CD4-positive, alpha-beta memory T cell (primary cell): ENCODE measurements around the gene CFAP91. TPM values are rescaled to one million over a fixed set of nuclear protein-coding genes. Genes with fewer than 3 reads are reported as not detected.

Experiments used
- CTCF ChIA-PET: fragments of 350-600 bp; sonication (Branson Sonifier 250); formaldehyde crosslinking; loops from one replicate; lab custom pipeline; 2021; ENCODE audit warnings: inconsistent platforms; ENCODE audit not compliant: partially characterized antibody; lab: Charles Lee
- POLR2A ChIA-PET: fragments of 350-600 bp; sonication (Branson Sonifier 250); formaldehyde crosslinking; loops from one replicate; lab custom pipeline; 2021; ENCODE audit not compliant: partially characterized antibody; lab: Charles Lee
- DNase-seq, 5 donors: peaks; one replicate each; pipeline versions ENCODE4 v3.0.0 to v3.0.0-alpha.2; 2020 to 2022; ENCODE audit warnings: mixed read lengths in 1 of 5
- H3K27ac ChIP-seq: one replicate; pipeline ENCODE4 v1.7.0; 2013; ENCODE audit warnings: low read depth, low read length
- H3K27me3 ChIP-seq: 2 replicates; pipeline ENCODE4 v1.7.0; 2013; ENCODE audit warnings: mild to moderate bottlenecking, low read length, moderate library complexity; ENCODE audit not compliant: insufficient read depth
- H3K36me3 ChIP-seq: 2 replicates; pipeline ENCODE4 v1.7.0; 2013; ENCODE audit warnings: mild to moderate bottlenecking, low read length, moderate library complexity; ENCODE audit not compliant: insufficient read depth
- H3K4me1 ChIP-seq: 2 replicates; pipeline ENCODE4 v1.7.0; 2013; ENCODE audit warnings: mild to moderate bottlenecking, low read length, moderate library complexity; ENCODE audit not compliant: insufficient read depth
- H3K4me3 ChIP-seq, 2 donors: one replicate each; pipeline ENCODE4 v1.7.0; 2013; ENCODE audit warnings: low read length in 2 of 2, mild to moderate bottlenecking in 1 of 2
- H3K9me3 ChIP-seq, 2 donors: one replicate each; pipeline ENCODE4 v1.7.0; 2013; ENCODE audit warnings: low read length in 2 of 2, control low read depth in 1 of 2; ENCODE audit not compliant: control insufficient read depth in 1 of 2
- H3K27ac Mint-ChIP-seq, 7 donors: one replicate each; pipeline ENCODE4 v1.8.0; 2020 to 2021; ENCODE audit warnings: mixed read lengths in 7 of 7, mild to moderate bottlenecking in 6 of 7, inconsistent platforms in 3 of 7, moderate library complexity in 3 of 7
- H3K27me3 Mint-ChIP-seq, 2 donors: one replicate each; pipeline ENCODE4 v1.8.0; 2020 to 2021; ENCODE audit warnings: mixed read lengths in 2 of 2
- H3K36me3 Mint-ChIP-seq, 2 donors: one replicate each; pipeline ENCODE4 v1.8.0; 2020 to 2021; ENCODE audit warnings: mixed read lengths in 2 of 2, inconsistent platforms in 1 of 2, mild to moderate bottlenecking in 1 of 2
- H3K4me1 Mint-ChIP-seq, 4 donors: one replicate each; pipeline ENCODE4 v1.8.0; 2020 to 2021; ENCODE audit warnings: mixed read lengths in 4 of 4, mild to moderate bottlenecking in 1 of 4
- H3K4me3 Mint-ChIP-seq, 8 donors: one replicate each; pipeline ENCODE4 v1.8.0; 2020 to 2021; ENCODE audit warnings: mixed read lengths in 8 of 8, mild to moderate bottlenecking in 7 of 8, moderate library complexity in 6 of 8, inconsistent platforms in 3 of 8
- H3K9me3 Mint-ChIP-seq, 8 donors: one replicate each; pipeline ENCODE4 v1.8.0; 2020 to 2021; ENCODE audit warnings: mixed read lengths in 8 of 8, mild to moderate bottlenecking in 5 of 8, inconsistent platforms in 3 of 8, moderate library complexity in 1 of 8
- intact Hi-C: fragments of 100-400 bp; cut with micrococcal nuclease; formaldehyde crosslinking; loops from one replicate; pipeline ENCODE4 v1.15.1; 2023
- polyA plus RNA-seq, 2 donors: library from polyadenylated mRNA; unstranded; fragments of 300-500 nt; fragmentation: Illumina TruSeq; gene quantifications; one replicate each; pipeline ENCODE4 v1.2.3, GENCODE V29; 2021
- total RNA-seq, 2 experiments: library from RNA; stranded (reverse); gene quantifications; one replicate each; pipeline ENCODE4 v1.2.3, GENCODE V29; 2021

The CFAP91 gene
- total and polyA plus RNA-seq, 4 experiments from 2014 or later = 0.48 to 0.58 TPM; not detected in 2

DNA sequence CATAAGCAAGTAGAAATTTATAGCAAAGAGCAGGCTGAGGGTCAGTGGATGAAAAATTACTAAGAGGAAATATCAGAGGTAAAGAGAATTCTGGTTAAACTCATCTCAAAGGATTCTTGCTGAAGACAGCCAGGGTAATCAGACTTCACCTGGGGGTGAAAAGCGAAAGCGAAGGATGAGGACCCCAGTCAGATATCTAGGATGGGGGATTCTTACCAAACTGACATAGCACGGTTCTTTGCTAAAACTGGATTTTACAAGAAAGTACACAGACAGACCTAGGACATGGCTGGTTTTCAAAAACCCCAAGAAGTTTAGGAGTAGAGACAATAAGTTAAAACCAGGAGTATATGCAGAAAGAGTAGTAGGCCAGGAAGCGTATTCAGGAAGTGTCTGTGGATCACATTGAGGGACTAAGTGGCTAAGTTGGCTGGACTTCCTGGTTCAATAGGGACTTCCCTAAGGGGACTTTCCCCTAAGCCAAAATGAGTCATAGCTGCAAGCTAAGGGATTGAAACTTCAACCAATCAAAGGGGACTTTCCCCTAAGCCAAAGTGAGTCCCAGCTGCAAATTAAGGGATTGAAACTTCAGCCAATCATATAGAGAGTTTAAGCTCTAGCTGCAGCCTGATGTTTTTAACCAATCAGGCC, 2.4 kb upstream of the CFAP91 start:
- POLR2A ChIA-PET = no interaction called here
- peak; percentile 16 to 75 (median 41) for DNase-seq
- Mint-ChIP-seq H3K27ac (peak overlapping the region; percentile 73 to 94 (median 84)), H3K4me1 (peaks cover 15 to 46% (median 25%) of the 10 kb centered on the region in 4 donors), H3K4me3 (peak overlapping the region in 7 of 8 donors; percentile 17 to 67 (median 39)), H3K36me3 (no peaks in the 10 kb centered on the region), H3K9me3 (no peaks in the 10 kb centered on the region), H3K27me3 (no peaks in the 10 kb centered on the region)
- Histone ChIP-seq H3K4me3 (no peak overlapping the region), H3K36me3 (no peaks in the 10 kb centered on the region), H3K9me3 (no peaks in the 10 kb centered on the region), H3K27ac (peak overlapping the region; percentile 12), H3K4me1 (peaks cover 25% of the 10 kb centered on the region), H3K27me3 (no peaks in the 10 kb centered on the region)
- intact Hi-C loops = no loop called here
- CTCF ChIA-PET = interaction anchor here (1.8 kb wide), 1 partner anchor 20 kb away, joined by 4 read pairs; no protein-coding TSS in a partner anchor

DNA sequence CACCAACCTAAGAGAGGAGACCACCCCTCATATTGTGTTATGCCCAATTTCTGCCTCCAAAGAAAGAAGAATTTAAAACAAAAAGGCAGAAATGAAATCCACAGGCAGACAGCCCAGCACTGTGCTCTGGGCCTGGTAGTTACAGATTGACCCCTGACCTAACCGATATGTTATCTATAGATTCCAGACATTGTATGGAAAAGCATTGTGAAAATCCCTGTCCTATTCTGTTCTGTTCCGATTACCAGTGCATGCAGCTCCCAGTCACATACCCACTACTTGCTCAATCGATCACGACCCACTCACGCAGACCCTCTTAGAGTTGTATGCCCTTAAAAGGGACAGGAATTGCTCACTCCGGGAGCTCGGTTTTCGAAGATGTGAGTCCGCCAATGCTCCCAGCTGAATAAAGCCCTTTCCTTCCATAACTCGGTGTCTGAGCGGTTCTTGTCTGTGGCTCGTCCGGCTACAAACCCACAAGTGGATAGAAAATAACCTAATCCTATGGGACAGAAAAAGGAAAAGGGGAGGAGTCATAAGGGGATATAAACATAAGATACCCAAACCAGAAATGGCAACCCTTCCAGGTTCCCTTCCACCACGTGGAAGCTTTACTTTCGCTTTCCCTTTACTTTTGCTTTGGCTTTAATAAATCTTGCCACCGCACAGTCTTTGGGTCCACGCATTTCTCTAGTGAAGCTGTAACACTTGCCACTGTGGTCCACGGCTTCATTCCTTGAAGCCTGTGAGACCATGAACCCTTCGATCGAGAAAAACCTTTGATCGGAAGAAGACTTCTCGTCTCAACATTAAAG, 1.7 kb upstream of the CFAP91 start:
- Histone ChIP-seq H3K4me1 (peaks cover 25% of the 10 kb centered on the region), H3K27ac (peak overlapping the region; percentile 12), H3K36me3 (no peaks in the 10 kb centered on the region), H3K9me3 (no peaks in the 10 kb centered on the region), H3K27me3 (no peaks in the 10 kb centered on the region), H3K4me3 (no peak overlapping the region)
- H3K4me1 Mint-ChIP-seq = peaks cover 15 to 46% (median 25%) of the 10 kb centered on the region in 4 donors
- no peaks in the 10 kb centered on the region for H3K36me3 Mint-ChIP-seq
- ChIA-PET CTCF (interaction anchor here (1.8 kb wide), 1 partner anchor 20 kb away, joined by 4 read pairs; no protein-coding TSS in a partner anchor), POLR2A (no interaction called here)
- H3K4me3 Mint-ChIP-seq = peak overlapping the region in 6 of 8 donors; percentile 27 to 67 (median 53)
- no peaks in the 10 kb centered on the region for H3K9me3 Mint-ChIP-seq
- DNase-seq = no peak
- peak overlapping the region; percentile 73 to 94 (median 84) for H3K27ac Mint-ChIP-seq
- intact Hi-C loops = no loop called here
- H3K27me3 Mint-ChIP-seq = no peaks in the 10 kb centered on the region

DNA sequence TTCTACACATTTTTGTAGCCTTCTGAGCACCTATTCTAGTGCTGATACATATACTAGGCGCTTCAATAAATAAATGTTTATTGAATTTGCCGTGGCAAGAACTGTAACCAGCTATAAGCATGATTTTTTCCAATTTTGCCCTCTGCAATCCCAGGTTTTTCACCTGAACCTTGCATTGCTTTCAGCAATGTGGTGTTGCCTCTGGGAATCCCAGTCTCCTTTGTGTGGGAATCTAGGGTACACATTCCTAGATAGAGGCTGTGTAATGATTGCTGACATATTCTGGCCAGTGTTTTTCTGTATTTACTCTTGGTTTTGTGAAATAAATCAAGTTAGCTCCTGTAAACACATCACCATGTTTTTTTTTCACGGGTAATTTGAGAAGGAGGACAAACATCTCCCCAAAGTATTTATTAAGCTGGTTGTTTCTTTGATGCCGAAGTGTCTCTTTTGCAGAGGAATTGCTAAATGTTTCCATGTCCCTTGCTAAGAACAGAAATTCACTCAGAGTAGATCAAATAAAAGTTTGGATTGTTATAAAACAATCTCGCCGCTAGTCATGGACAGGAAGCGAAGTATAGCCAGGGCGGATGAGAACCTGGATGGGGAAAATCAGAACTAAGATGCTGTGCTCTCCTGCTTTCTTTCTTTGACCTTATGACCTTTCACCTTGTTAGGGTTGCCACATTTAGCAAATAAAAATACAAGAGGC, 1.2 kb downstream of the CFAP91 start:
- CTCF ChIA-PET = interaction anchor here (1.1 kb wide), 1 partner anchor 14 kb away, joined by 4 read pairs; no protein-coding TSS in a partner anchor

DNA sequence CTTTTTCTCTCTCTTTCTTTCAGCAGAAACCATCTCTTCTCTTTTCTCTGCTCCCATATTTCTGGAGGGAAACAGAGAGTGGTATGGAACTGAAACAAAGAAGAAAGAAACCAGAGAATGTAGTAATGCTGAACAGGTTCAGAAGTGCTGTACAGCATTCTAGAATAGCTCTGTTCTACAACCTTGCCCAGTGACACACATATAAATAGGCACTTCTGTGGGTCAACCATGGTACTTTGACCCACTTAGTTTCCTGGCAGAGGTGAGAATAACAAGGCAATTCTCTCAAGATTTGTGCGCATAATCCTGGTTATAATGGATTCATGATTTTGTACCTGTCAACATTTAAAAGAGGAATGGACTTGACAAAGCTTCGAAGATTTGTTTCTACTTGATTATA, 12.3 kb downstream of the CFAP91 start:
- no peaks in the 10 kb centered on the region for H3K4me1 ChIP-seq
- H3K27ac ChIP-seq = no peak overlapping the region
- ChIA-PET POLR2A (no interaction called here), CTCF (no interaction called here)
- H3K36me3 ChIP-seq = no peaks in the 10 kb centered on the region
- intact Hi-C loops = no loop called here
- no peak overlapping the region for H3K27ac Mint-ChIP-seq
- H3K4me1 Mint-ChIP-seq = no peaks in the 10 kb centered on the region
- no peaks in the 10 kb centered on the region for H3K27me3 ChIP-seq
- no peak for DNase-seq
- H3K4me3 ChIP-seq = no peak overlapping the region
- H3K27me3 Mint-ChIP-seq = no peaks in the 10 kb centered on the region
- H3K36me3 Mint-ChIP-seq = no peaks in the 10 kb centered on the region
- H3K9me3 ChIP-seq = no peaks in the 10 kb centered on the region
- H3K4me3 Mint-ChIP-seq = no peak overlapping the region
- peaks cover 0 to 2% (median 0%) of the 10 kb centered on the region in 8 donors for H3K9me3 Mint-ChIP-seq

More for the DNA sequence above, 1.2 kb downstream of the CFAP91 start:
- H3K9me3 Mint-ChIP-seq = no peaks in the 10 kb centered on the region
- peaks cover 15 to 46% (median 25%) of the 10 kb centered on the region in 4 donors for H3K4me1 Mint-ChIP-seq
- Histone ChIP-seq H3K27ac (no peak overlapping the region), H3K9me3 (no peaks in the 10 kb centered on the region), H3K4me1 (peaks cover 25% of the 10 kb centered on the region), H3K36me3 (no peaks in the 10 kb centered on the region), H3K4me3 (no peak overlapping the region), H3K27me3 (no peaks in the 10 kb centered on the region)
- peak overlapping the region; percentile 80 to 89 (median 82) for H3K4me3 Mint-ChIP-seq
- POLR2A ChIA-PET = no interaction called here
- H3K36me3 Mint-ChIP-seq = no peaks in the 10 kb centered on the region
- no peak for DNase-seq
- no peaks in the 10 kb centered on the region for H3K27me3 Mint-ChIP-seq
- intact Hi-C loops = no loop called here
- peak overlapping the region in 6 of 7 donors; percentile 20 to 85 (median 49) for H3K27ac Mint-ChIP-seq

DNA sequence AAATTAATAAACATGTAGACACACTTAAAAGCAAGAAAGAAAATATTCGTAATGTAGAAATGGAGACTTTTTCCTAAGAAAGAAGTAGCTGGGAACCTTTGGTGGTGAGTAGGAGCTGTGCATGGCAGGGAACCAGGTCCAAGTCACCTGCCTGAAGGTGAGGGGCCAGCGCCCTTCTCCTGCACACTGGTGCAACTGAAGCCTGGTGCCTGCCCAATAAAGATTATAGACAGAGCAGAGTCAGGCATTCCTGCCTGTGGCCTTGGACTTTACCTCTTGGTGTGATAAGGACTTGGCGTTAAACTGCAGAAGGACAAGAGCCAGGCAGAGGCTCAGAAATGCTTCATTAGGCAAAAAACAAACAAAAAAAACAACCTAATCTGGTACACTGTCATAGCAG, 14.2 kb downstream of the CFAP91 start:
- Histone ChIP-seq H3K4me3 (no peak overlapping the region), H3K36me3 (no peaks in the 10 kb centered on the region), H3K9me3 (no peaks in the 10 kb centered on the region), H3K4me1 (no peaks in the 10 kb centered on the region), H3K27ac (no peak overlapping the region), H3K27me3 (no peaks in the 10 kb centered on the region)
- Mint-ChIP-seq H3K9me3 (peaks cover 0 to 2% (median 0%) of the 10 kb centered on the region in 8 donors), H3K4me1 (no peaks in the 10 kb centered on the region), H3K36me3 (no peaks in the 10 kb centered on the region), H3K27ac (no peak overlapping the region), H3K4me3 (no peak overlapping the region), H3K27me3 (no peaks in the 10 kb centered on the region)
- CTCF ChIA-PET = no interaction called here
- POLR2A ChIA-PET = no interaction called here
- intact Hi-C loops = no loop called here
- no peak for DNase-seq

DNA sequence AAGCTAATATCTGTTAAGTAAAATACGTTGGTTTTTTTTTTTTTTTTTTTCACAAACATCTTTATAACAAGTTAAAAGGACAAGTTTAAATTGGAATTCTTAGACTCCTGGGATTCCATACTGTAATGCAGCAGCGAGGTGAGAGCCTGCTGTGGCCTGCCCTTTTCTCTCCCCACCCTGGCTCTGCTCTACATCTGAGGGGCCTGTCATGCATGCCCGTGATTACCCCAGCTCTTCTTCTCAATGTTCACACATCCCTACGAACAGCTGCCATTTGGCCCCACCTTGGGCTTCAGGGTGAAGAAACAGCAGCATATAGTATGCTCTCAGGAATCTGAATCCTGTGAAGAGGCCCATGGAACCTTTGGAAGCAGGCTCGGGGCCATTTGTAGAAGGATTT, 14.7 kb downstream of the CFAP91 start:
- Histone ChIP-seq H3K4me1 (no peaks in the 10 kb centered on the region), H3K27ac (no peak overlapping the region), H3K36me3 (no peaks in the 10 kb centered on the region), H3K4me3 (no peak overlapping the region), H3K27me3 (no peaks in the 10 kb centered on the region), H3K9me3 (no peaks in the 10 kb centered on the region)
- Mint-ChIP-seq H3K27ac (no peak overlapping the region), H3K36me3 (no peaks in the 10 kb centered on the region), H3K4me3 (peak overlapping the region in 1 of 8 donors; percentile 13), H3K4me1 (no peaks in the 10 kb centered on the region), H3K9me3 (peaks cover 0 to 2% (median 0%) of the 10 kb centered on the region in 8 donors), H3K27me3 (no peaks in the 10 kb centered on the region)
- ChIA-PET CTCF (no interaction called here), POLR2A (no interaction called here)
- intact Hi-C loops = no loop called here
- no peak for DNase-seq

DNA sequence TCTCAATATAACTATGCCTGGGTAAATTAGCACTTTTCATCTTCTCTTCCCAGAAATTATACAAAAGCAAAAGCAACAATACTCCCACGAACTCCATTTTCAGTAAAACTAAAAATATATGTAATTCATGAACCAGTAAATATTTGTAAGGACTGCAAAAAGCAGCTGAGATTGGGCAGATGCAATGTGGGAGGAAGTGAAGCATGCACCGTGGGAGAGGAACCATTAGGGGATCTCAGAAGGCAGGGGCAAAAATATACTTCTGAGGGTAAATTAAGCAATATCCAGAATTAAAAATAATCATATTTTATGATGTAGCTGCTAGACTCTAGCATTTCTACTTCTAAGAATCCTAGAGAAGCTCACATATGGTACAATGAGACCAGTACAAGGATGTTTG, 20.2 kb downstream of the CFAP91 start:
- Histone ChIP-seq H3K4me1 (no peaks in the 10 kb centered on the region), H3K4me3 (no peak overlapping the region), H3K27ac (no peak overlapping the region), H3K9me3 (no peaks in the 10 kb centered on the region), H3K36me3 (no peaks in the 10 kb centered on the region), H3K27me3 (no peaks in the 10 kb centered on the region)
- no peaks in the 10 kb centered on the region for H3K27me3 Mint-ChIP-seq
- no peak overlapping the region for H3K4me3 Mint-ChIP-seq
- intact Hi-C loops = no loop called here
- no peaks in the 10 kb centered on the region for H3K36me3 Mint-ChIP-seq
- no peaks in the 10 kb centered on the region for H3K4me1 Mint-ChIP-seq
- POLR2A ChIA-PET = no interaction called here
- no peak overlapping the region for H3K27ac Mint-ChIP-seq
- CTCF ChIA-PET = interaction anchor here (0.7 kb wide), 1 partner anchor 10 kb away, joined by 3 read pairs; no protein-coding TSS in a partner anchor
- no peak for DNase-seq
- H3K9me3 Mint-ChIP-seq = no peaks in the 10 kb centered on the region
